C4-2B (cell line): Measurements from ENCODE around the gene PCDHGC3.

ENCODE experiments used
- ZFX ChIP-seq: fragments of 450-650 bp; IDR thresholded peaks from 2 replicates; pipeline ENCODE4 v1.6.1; 2017
- TF ChIP-seq, protein P1 (sequence below): fragments of 450-650 bp; conservative IDR thresholded peaks from 2 replicates; pipeline ENCODE4 v1.5.1; 2017; ENCODE audit warnings: mild to moderate bottlenecking

DNA sequence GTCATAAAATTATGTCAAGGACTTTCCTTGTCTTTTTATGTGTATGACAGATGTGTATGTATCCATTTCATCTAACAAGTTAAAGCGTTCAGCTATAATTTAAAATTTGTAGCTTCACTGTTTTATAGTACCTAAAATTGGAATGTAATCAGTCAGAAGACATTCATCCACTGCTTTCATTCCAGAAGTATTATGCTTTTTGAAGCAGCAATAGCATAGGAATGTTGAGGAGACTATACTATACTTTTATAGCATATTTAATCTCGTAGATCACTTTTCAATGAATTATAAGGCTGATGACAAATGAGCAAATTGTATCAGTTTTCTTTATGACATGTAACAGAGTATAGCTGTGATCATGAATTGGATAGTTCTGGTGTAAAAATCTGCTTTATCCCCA lies 38.5 kb upstream of the PCDHGC3 start:
- TF ChIP-seq, protein P1, sequence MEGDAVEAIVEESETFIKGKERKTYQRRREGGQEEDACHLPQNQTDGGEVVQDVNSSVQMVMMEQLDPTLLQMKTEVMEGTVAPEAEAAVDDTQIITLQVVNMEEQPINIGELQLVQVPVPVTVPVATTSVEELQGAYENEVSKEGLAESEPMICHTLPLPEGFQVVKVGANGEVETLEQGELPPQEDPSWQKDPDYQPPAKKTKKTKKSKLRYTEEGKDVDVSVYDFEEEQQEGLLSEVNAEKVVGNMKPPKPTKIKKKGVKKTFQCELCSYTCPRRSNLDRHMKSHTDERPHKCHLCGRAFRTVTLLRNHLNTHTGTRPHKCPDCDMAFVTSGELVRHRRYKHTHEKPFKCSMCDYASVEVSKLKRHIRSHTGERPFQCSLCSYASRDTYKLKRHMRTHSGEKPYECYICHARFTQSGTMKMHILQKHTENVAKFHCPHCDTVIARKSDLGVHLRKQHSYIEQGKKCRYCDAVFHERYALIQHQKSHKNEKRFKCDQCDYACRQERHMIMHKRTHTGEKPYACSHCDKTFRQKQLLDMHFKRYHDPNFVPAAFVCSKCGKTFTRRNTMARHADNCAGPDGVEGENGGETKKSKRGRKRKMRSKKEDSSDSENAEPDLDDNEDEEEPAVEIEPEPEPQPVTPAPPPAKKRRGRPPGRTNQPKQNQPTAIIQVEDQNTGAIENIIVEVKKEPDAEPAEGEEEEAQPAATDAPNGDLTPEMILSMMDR = no peak
- TF ChIP-seq ZFX = no peak
